GM10847 (cell line): ENCODE results near the gene LRRC4.

Experiments used
- POLR2A ChIP-seq: IDR thresholded peaks from 2 replicates; pipeline ENCODE4 v1.6.1; 2011; ENCODE audit not compliant: insufficient read length; ENCODE audit errors: extremely low read depth

The LRRC4 gene

GRCh38 chr7:127993987-127994386 is 37.2 kb downstream of the LRRC4 start:
- TF ChIP-seq POLR2A = no peak

GRCh38 chr7:127993317-127993716 is 37.9 kb downstream of the LRRC4 start:
- TF ChIP-seq POLR2A = no peak

- no peak for TF ChIP-seq POLR2A
Observed at GRCh38 chr7:127988751-127989150, 42.5 kb downstream of the LRRC4 start.

- no peak for TF ChIP-seq POLR2A
Observed at GRCh38 chr7:127986581-127987521, 44.4 kb downstream of the LRRC4 start.

- TF ChIP-seq POLR2A = no peak
Observed at GRCh38 chr7:127983804-127984332, 47.4 kb downstream of the LRRC4 start.

- no peak for TF ChIP-seq POLR2A
Observed at GRCh38 chr7:127981965-127982364, 49.3 kb downstream of the LRRC4 start.

- TF ChIP-seq POLR2A = no peak
Observed at GRCh38 chr7:127980901-127981300, 50.3 kb downstream of the LRRC4 start.

GRCh38 chr7:127979728-127980126 is 51.5 kb downstream of the LRRC4 start:
- TF ChIP-seq POLR2A = no peak

GRCh38 chr7:127979113-127979727 is 52.0 kb downstream of the LRRC4 start:
- no peak for TF ChIP-seq POLR2A

- TF ChIP-seq POLR2A = no peak
Observed at GRCh38 chr7:127978421-127978820, 52.8 kb downstream of the LRRC4 start.
